Suprapubic skin (tissue), 4 donors: ENCODE results near the gene TRIM2. TPM values are rescaled to one million over a fixed set of nuclear protein-coding genes. Genes with fewer than 3 reads are reported as not detected.

Experiments used
- DNase-seq, 2 donors: peaks; one replicate each; pipeline ENCODE4 v3.0.0-alpha.2; 2019; ENCODE audit warnings: low spot score in 2 of 2
- H3K27ac ChIP-seq: fragments of 200-600 bp; sonication (generic); one replicate; pipeline ENCODE4 v1.5.1; 2019
- H3K27me3 ChIP-seq: fragments of 200-600 bp; sonication (generic); one replicate; pipeline ENCODE4 v1.5.1; 2019
- H3K36me3 ChIP-seq: fragments of 200-600 bp; sonication (generic); one replicate; pipeline ENCODE4 v1.5.1; 2019
- H3K4me1 ChIP-seq: fragments of 200-600 bp; sonication (generic); one replicate; pipeline ENCODE4 v1.5.1; 2019
- H3K4me3 ChIP-seq: fragments of 200-600 bp; sonication (generic); one replicate; pipeline ENCODE4 v1.5.1; 2019; ENCODE audit warnings: mild to moderate bottlenecking
- H3K9me3 ChIP-seq: fragments of 200-600 bp; sonication (generic); one replicate; pipeline ENCODE4 v1.5.1; 2019
- EP300 ChIP-seq: sonication (generic); formaldehyde crosslinking; IDR thresholded peaks from one replicate; pipeline ENCODE4 v1.6.1; 2017; ENCODE audit warnings: antibody characterized with exemption
- POLR2A ChIP-seq, 2 donors: fragments of 450-650 bp; IDR thresholded peaks; one replicate each; pipeline ENCODE4 v1.6.1; 2017; ENCODE audit warnings: antibody characterized with exemption in 2 of 2, mild to moderate bottlenecking in 2 of 2, moderate library complexity in 2 of 2
- POLR2AphosphoS5 ChIP-seq, 3 donors: sonication (generic); formaldehyde crosslinking; IDR thresholded peaks; one replicate each; pipeline ENCODE4 v1.6.1; 2017; ENCODE audit warnings: antibody characterized with exemption in 3 of 3
- WGBS: methylation state at CpG from one replicate; pipeline ENCODE4 v1.1.5; 2018; 5-methylcytosine and 5-hydroxymethylcytosine counted together
- total RNA-seq, 4 donors: library from RNA; depleted of rRNA; stranded (reverse); fragments of >200 nt; gene quantifications; one replicate each; pipeline ENCODE4 v1.1.0, GENCODE V29; 2016
- TF ChIP-seq, protein P1 (sequence below), 2 donors: fragments of 200-600 bp in 1 of 2; fragments of 450-650 bp in 1 of 2; sonication (generic) in 1 of 2; IDR thresholded peaks; one replicate each; pipeline ENCODE4 v1.5.1; 2016 to 2019; ENCODE audit warnings: antibody characterized with exemption in 2 of 2, mild to moderate bottlenecking in 1 of 2, moderate library complexity in 1 of 2

TRIM2 gene
- total RNA-seq, 4 donors from 2014 or later: 17.3 to 45.1 (median 37.5) TPM

DNA sequence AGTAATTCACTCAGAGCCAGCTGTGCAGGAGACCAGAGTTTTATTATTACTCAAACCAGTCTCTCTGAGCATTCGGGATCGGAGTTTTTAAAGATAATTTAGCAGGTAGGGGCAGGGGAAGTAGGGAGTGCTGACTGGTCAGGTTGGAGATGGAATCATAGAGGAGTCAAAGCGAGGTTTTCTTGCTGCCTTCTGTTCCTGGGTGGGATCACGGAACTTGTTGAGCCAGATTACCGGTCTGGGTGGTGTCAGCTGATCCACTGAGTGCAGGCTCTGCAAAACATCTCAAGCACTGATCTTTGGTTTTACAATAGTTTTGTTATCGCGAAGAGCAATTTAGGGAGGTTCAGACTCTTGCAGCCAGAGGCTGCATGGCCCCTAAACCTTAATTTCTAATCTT is 63.6 kb downstream of the TRIM2 start:
- no peaks in the 10 kb centered on the region for H3K36me3 ChIP-seq
- H3K27ac ChIP-seq: no peak overlapping the region
- no peak for DNase-seq
- H3K27me3 ChIP-seq: no peaks in the 10 kb centered on the region
- no peaks in the 10 kb centered on the region for H3K9me3 ChIP-seq
- H3K4me1 ChIP-seq: no peaks in the 10 kb centered on the region
- TF ChIP-seq POLR2AphosphoS5 (IDR thresholded peaks at IDR 0.05) (no peak), EP300 (no peak)
- WGBS: 60% methylated on average over 7 of the region's 7 CpGs
- no peak overlapping the region for H3K4me3 ChIP-seq

DNA sequence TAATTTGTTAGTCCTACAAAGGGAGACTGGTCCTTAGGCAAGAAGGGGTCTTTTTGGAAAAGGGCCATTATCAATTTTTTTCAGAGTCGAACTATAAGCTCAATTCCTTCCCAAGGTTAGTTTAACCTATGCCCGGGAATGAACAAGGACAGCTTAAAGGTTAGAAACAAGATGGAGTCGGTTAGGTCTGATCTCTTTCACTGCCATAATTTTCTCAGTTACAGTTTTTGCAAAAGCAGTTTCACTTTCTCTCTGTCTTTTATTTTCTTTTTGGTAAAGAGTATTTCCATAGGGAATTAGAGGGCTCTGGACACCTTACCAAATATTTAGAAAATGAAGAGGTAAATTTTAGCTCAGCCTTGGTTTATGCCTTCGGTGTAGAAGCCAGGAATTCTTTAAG is 64.1 kb downstream of the TRIM2 start:
- no peaks in the 10 kb centered on the region for H3K36me3 ChIP-seq
- no peaks in the 10 kb centered on the region for H3K4me1 ChIP-seq
- H3K27ac ChIP-seq: no peak overlapping the region
- H3K27me3 ChIP-seq: no peaks in the 10 kb centered on the region
- WGBS: 63% methylated on average over 4 of the region's 4 CpGs
- DNase-seq: no peak
- H3K4me3 ChIP-seq: no peak overlapping the region
- H3K9me3 ChIP-seq: no peaks in the 10 kb centered on the region
- TF ChIP-seq POLR2A (IDR thresholded peaks at IDR 0.05): no peak
- TF ChIP-seq, protein P1, sequence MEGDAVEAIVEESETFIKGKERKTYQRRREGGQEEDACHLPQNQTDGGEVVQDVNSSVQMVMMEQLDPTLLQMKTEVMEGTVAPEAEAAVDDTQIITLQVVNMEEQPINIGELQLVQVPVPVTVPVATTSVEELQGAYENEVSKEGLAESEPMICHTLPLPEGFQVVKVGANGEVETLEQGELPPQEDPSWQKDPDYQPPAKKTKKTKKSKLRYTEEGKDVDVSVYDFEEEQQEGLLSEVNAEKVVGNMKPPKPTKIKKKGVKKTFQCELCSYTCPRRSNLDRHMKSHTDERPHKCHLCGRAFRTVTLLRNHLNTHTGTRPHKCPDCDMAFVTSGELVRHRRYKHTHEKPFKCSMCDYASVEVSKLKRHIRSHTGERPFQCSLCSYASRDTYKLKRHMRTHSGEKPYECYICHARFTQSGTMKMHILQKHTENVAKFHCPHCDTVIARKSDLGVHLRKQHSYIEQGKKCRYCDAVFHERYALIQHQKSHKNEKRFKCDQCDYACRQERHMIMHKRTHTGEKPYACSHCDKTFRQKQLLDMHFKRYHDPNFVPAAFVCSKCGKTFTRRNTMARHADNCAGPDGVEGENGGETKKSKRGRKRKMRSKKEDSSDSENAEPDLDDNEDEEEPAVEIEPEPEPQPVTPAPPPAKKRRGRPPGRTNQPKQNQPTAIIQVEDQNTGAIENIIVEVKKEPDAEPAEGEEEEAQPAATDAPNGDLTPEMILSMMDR (IDR thresholded peaks at IDR 0.05): no peak
- TF ChIP-seq EP300: no peak
- no peak for TF ChIP-seq POLR2AphosphoS5 (IDR thresholded peaks at IDR 0.05)

DNA sequence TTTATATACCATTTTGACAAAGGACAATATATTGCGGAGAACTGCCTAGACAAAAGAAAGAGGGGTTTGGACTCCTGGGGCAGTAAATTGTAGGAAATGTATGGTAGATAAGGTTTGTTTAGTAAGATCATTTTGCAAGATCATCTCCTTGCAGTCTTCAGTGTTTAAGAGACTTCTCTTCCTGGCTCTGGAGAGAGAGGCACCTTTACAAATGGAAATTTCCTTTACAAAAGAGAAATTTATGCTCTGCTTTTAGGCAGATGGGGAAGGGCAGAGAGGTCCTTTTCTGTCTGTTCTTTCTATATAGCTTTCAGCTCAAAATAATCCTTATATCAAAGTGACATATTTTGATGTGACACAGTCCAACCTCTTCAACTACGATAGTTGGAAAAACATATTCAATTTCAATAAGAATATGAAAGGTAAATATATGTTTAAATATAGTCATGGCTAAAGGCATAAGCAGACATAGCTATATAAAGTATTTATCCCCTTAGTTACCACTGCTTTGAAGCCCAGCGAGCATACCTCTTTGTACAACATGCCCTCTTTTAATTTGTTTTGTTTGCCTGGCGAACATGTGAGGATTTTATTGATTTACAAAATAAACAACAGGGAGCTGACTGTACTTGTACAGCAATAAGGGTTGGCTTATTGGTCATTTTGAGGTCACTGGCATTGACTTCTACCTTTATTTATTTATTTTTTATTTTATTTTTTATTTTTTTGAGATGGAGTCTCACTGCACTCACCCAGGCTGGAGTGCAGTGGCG is 65.2 kb downstream of the TRIM2 start:
- TF ChIP-seq, protein P1 (IDR thresholded peaks at IDR 0.05): no peak
- TF ChIP-seq EP300: no peak
- no peak for TF ChIP-seq POLR2AphosphoS5 (IDR thresholded peaks at IDR 0.05)
- no peak for TF ChIP-seq POLR2A (IDR thresholded peaks at IDR 0.05)
- Histone ChIP-seq H3K27me3 (no peaks in the 10 kb centered on the region), H3K9me3 (no peaks in the 10 kb centered on the region), H3K36me3 (no peaks in the 10 kb centered on the region), H3K27ac (no peak overlapping the region), H3K4me3 (no peak overlapping the region), H3K4me1 (no peaks in the 10 kb centered on the region)
- 84% methylated on average over 5 of the region's 5 CpGs for WGBS
- no peak for DNase-seq

DNA sequence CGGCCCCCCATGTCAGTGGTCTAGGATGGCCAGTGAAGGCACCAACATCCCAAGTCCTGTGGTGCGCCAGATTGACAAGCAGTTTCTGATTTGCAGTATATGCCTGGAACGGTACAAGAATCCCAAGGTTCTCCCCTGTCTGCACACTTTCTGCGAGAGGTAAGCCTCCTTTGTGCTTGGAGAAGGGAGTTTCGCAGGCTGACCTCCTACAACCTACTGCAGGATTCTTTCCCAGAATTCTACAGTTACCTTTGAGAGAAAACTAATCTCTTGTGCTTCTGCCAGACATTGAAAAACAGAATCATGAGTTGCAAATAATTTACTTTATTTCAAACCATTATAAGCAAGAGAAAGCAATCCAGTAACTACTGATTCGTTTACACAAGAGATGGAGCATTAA is 66.1 kb downstream of the TRIM2 start:
- Histone ChIP-seq H3K4me1 (peaks cover under 1% of the 10 kb centered on the region), H3K27me3 (no peaks in the 10 kb centered on the region), H3K9me3 (no peaks in the 10 kb centered on the region), H3K36me3 (no peaks in the 10 kb centered on the region), H3K27ac (no peak overlapping the region), H3K4me3 (no peak overlapping the region)
- WGBS: 88% methylated on average over 6 of the region's 6 CpGs
- TF ChIP-seq POLR2AphosphoS5 (IDR thresholded peaks at IDR 0.05) (no peak), POLR2A (IDR thresholded peaks at IDR 0.05) (no peak), EP300 (no peak)
- TF ChIP-seq, protein P1 (IDR thresholded peaks at IDR 0.05): no peak
- no peak for DNase-seq

DNA sequence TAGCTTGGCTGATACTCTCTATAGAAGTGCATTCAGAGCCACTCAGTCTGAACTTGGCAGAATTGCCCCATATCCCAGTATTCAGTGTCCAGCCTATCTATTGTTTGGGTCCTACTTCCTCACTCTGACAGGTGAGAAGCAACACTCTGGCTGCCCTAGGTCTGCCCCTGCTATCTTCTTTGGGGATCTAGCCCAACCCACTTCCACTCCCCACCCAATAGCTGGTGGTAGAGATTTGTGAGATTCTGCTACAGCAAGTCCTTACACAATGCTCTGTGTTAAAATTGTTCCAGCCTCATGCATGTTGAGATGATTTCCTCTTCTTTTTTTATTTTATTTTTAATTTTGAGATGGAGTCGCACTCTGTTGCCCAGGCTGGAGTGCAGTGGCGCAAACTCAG is 67.6 kb downstream of the TRIM2 start:
- H3K27ac ChIP-seq: no peak overlapping the region
- DNase-seq: no peak
- H3K4me3 ChIP-seq: no peak overlapping the region
- peaks cover 9% of the 10 kb centered on the region for H3K4me1 ChIP-seq
- WGBS: 100% methylated on average over 2 of the region's 2 CpGs
- H3K27me3 ChIP-seq: no peaks in the 10 kb centered on the region
- H3K9me3 ChIP-seq: no peaks in the 10 kb centered on the region
- no peaks in the 10 kb centered on the region for H3K36me3 ChIP-seq
- TF ChIP-seq POLR2AphosphoS5 (IDR thresholded peaks at IDR 0.05) (no peak), POLR2A (IDR thresholded peaks at IDR 0.05) (no peak), EP300 (no peak)
- TF ChIP-seq, protein P1 (IDR thresholded peaks at IDR 0.05): no peak

DNA sequence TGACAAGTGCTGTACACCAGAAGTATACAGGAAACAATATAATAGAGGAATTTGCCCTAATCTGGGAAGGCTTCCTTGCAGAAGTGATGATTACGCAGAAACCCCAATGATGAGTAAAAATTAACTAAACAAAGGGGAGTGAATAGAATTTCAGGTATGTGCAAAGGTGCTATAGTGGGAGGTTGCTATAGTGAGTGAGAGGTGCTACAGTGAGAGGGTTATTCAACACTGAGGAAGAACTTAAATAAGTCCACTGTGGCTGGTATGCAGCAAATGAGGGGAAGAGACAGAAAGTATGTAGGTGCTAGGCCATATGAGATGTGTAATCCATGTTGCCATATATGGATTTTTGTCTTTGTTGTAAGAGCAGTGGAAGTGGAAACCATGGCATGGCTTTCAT is 69.5 kb downstream of the TRIM2 start:
- no peaks in the 10 kb centered on the region for H3K36me3 ChIP-seq
- WGBS: 92% methylated on average over 1 of the region's 1 CpG

More for the DNA sequence above, 69.5 kb downstream of the TRIM2 start:
- H3K9me3 ChIP-seq: no peaks in the 10 kb centered on the region
- H3K27ac ChIP-seq: no peak overlapping the region
- H3K4me1 ChIP-seq: peaks cover 16% of the 10 kb centered on the region
- H3K4me3 ChIP-seq: no peak overlapping the region
- H3K27me3 ChIP-seq: no peaks in the 10 kb centered on the region
- TF ChIP-seq POLR2A (IDR thresholded peaks at IDR 0.05): no peak
- no peak for DNase-seq
